ENCODE measurements around the gene RASL12.

The RASL12 gene

GRCh38 chr15:65092911-65093792 is 25.4 kb upstream of the RASL12 start:
- no peak for DNase-seq (ENCODE audit: low spot score)

GRCh38 chr15:65091946-65092770 is 24.4 kb upstream of the RASL12 start:
- no peak for DNase-seq (ENCODE audit: low spot score)

GRCh38 chr15:65089206-65089824 is 21.5 kb upstream of the RASL12 start:
- no peak for DNase-seq (ENCODE audit: low spot score)

- DNase-seq (ENCODE audit: low spot score): no peak
These were observed 20.8 kb upstream of the RASL12 start for GRCh38 chr15:65088643-65089021.

- DNase-seq (ENCODE audit: low spot score): no peak
These were observed 20.3 kb upstream of the RASL12 start for GRCh38 chr15:65087873-65088642.

- no peak for DNase-seq (ENCODE audit: low spot score)
These were observed 19.6 kb upstream of the RASL12 start for GRCh38 chr15:65087411-65087810.

GRCh38 chr15:65086680-65087111 is 18.9 kb upstream of the RASL12 start:
- DNase-seq (ENCODE audit: low spot score): no peak

GRCh38 chr15:65085990-65086679 is 18.3 kb upstream of the RASL12 start:
- no peak for DNase-seq (ENCODE audit: low spot score)

GRCh38 chr15:65085207-65085753 is 17.5 kb upstream of the RASL12 start:
- DNase-seq (ENCODE audit: low spot score): no peak

GRCh38 chr15:65084500-65085206 is 16.9 kb upstream of the RASL12 start:
- DNase-seq (ENCODE audit: low spot score): no peak

- DNase-seq (ENCODE audit: low spot score): no peak
These were observed 15.5 kb upstream of the RASL12 start for GRCh38 chr15:65083262-65083701.

- DNase-seq (ENCODE audit: low spot score): no peak
These were observed 14.6 kb upstream of the RASL12 start for GRCh38 chr15:65082303-65082953.

- DNase-seq (ENCODE audit: low spot score): no peak
These were observed 14.0 kb upstream of the RASL12 start for GRCh38 chr15:65081758-65082157.

GRCh38 chr15:65081270-65081669 is 13.5 kb upstream of the RASL12 start:
- no peak for DNase-seq (ENCODE audit: low spot score)

- no peak for DNase-seq (ENCODE audit: low spot score)
These were observed 11.8 kb upstream of the RASL12 start for GRCh38 chr15:65079580-65079979.

- no peak for DNase-seq (ENCODE audit: low spot score)
These were observed 10.2 kb upstream of the RASL12 start for GRCh38 chr15:65077981-65078352.

- DNase-seq (ENCODE audit: low spot score): no peak
These were observed 9.6 kb upstream of the RASL12 start for GRCh38 chr15:65077291-65077980.

GRCh38 chr15:65076486-65077290 is 8.9 kb upstream of the RASL12 start, which contains the start of gene KBTBD13:
KBTBD13 (plus strand) TSS chr15:65076746; CDS start chr15:65076816, 70 bp downstream.
- DNase-seq (ENCODE audit: low spot score): no peak
